Measurements from ENCODE around the gene CTSO.

The CTSO gene

DNA sequence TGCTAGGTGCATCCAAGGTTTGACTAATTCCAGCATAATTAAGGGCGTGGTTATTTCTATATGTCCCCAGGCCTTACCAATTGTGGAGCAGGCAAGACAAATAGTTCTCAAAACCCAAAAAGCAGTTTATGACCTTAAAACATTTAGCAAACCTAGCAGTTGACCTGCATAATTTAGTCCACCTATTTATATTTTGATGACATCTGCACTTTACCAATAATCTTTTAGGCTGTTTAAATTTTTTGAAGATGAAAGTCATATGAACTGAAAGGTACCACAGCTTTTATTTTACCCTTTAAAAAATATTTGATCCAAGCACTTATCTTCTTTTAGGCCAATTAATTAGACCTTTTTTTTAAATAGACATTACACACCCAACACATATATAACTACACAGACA is 77.8 kb downstream of the CTSO start:
- H3K4me1 ChIP-seq (ENCODE audit: control insufficient read depth in 2 of 2, insufficient read depth in 1 of 2, low read depth in 1 of 2, low read length in 2 of 2): no peaks in the 10 kb centered on the region
- H3K27ac ChIP-seq (replicated peaks; ENCODE audit: low read length): no peak overlapping the region
- H3K14ac ChIP-seq (ENCODE audit: low read length): no peak overlapping the region
- H3K79me1 ChIP-seq (ENCODE audit: low read depth, low read length): no peaks in the 10 kb centered on the region
- H3K9ac ChIP-seq (ENCODE audit: low read depth, low read length, poor library complexity): no peak overlapping the region
- no peaks in the 10 kb centered on the region for H3K9me3 ChIP-seq (replicated peaks in 1 of 2; ENCODE audit: control insufficient read depth in 2 of 2, insufficient read depth in 1 of 2, low read depth in 1 of 2, low read length in 2 of 2)
- H2AK5ac ChIP-seq (ENCODE audit: low read depth, low read length): no peak overlapping the region
- no peak overlapping the region for H2BK5ac ChIP-seq (ENCODE audit: low read length)
- no peaks in the 10 kb centered on the region for H3K27me3 ChIP-seq (ENCODE audit: control insufficient read depth in 3 of 3, insufficient read depth in 3 of 3, low read depth in 1 of 3, low read length in 3 of 3)
- DNase-seq (ENCODE audit: low spot score): no peak
- no peak overlapping the region for H3K23ac ChIP-seq (ENCODE audit: low read depth, low read length, poor library complexity)
- H4K8ac ChIP-seq (ENCODE audit: low read depth, low read length): no peak overlapping the region
- no peak overlapping the region for H3K4me2 ChIP-seq (ENCODE audit: insufficient read depth, low read length, poor library complexity, severe bottlenecking)
- H3K36me3 ChIP-seq (replicated peaks in 1 of 2; ENCODE audit: control insufficient read depth in 2 of 2, insufficient read depth in 2 of 2, low read length in 2 of 2): no peaks in the 10 kb centered on the region
- no peak overlapping the region for H3K18ac ChIP-seq (ENCODE audit: low read length)
- H2BK120ac ChIP-seq (ENCODE audit: low read depth, low read length): no peak overlapping the region
- no peak overlapping the region for H2AFZ ChIP-seq (ENCODE audit: low read length)
- H4K91ac ChIP-seq (ENCODE audit: low read depth, low read length, poor library complexity): no peak overlapping the region
- no peak overlapping the region for H3K4ac ChIP-seq (ENCODE audit: low read length)
- no CpG with 5 or more reads among the region's 1 CpG for WGBS, 2 donors (ENCODE audit: extremely low coverage in 2 of 2, insufficient read length in 2 of 2, insufficient replicate concordance in 1 of 2)
- H2BK15ac ChIP-seq (ENCODE audit: low read length): no peak overlapping the region
- no peak overlapping the region for H2BK12ac ChIP-seq (ENCODE audit: low read length)
- H3K4me3 ChIP-seq (ENCODE audit: low read length in 2 of 2): no peak overlapping the region
